Hair follicular keratinocyte (primary cell): ENCODE data around the gene KCTD5. TPM values are rescaled to one million over a fixed set of nuclear protein-coding genes. Genes with fewer than 3 reads are reported as not detected.

Experiments
- total RNA-seq: library from RNA; depleted of rRNA; stranded (reverse); fragments of >200 nt; gene quantifications from 2 replicates; pipeline ENCODE4 v1.2.3, GENCODE V29; 2015

The KCTD5 gene
- total RNA-seq = 36.6 and 37.4 TPM in 2 replicates

DNA sequence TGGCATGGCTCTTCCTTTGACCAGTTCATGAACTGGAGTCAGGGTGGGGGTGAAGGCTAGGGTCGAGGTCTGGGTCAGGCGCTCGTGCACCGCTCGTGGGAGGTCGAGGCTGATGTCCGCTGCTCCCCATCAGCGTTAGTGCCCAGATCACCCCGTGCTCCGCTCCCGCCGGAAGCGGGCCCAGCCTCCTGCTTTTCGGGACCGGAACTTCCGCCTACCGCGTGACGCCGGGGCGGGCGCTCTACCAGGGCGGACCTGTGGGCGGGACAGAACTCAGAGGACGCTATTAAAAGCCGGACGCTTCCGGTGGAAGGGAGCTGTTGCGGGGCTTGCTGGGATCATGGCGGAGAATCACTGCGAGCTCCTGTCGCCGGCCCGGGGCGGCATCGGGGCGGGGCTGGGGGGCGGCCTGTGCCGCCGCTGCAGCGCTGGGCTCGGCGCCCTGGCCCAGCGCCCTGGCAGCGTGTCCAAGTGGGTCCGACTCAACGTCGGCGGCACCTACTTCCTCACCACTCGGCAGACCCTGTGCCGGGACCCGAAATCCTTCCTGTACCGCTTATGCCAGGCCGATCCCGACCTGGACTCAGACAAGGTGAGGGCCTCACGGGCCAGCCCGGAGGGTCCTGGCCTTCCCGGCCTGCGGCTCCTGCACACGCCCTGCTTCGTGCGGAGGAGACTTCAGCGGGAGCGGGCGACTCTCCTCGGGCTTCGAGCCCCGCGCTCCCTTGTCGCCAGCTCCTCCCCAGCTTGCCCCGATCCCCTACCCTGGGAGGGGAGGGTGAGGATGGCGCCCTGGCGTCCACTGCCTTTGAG, at the start of gene KCTD5:
KCTD5 (plus strand) TSS at position 315 of the 813 bp plus-strand sequence; CDS start at position 341, 26 bp downstream.

GRCh38 chr16:2720064-2720457, 37.7 kb downstream of the KCTD5 start, which contains the start of gene PRSS27:
PRSS27 (minus strand) TSS chr16:2720224; CDS start chr16:2720160, 64 bp downstream.

DNA sequence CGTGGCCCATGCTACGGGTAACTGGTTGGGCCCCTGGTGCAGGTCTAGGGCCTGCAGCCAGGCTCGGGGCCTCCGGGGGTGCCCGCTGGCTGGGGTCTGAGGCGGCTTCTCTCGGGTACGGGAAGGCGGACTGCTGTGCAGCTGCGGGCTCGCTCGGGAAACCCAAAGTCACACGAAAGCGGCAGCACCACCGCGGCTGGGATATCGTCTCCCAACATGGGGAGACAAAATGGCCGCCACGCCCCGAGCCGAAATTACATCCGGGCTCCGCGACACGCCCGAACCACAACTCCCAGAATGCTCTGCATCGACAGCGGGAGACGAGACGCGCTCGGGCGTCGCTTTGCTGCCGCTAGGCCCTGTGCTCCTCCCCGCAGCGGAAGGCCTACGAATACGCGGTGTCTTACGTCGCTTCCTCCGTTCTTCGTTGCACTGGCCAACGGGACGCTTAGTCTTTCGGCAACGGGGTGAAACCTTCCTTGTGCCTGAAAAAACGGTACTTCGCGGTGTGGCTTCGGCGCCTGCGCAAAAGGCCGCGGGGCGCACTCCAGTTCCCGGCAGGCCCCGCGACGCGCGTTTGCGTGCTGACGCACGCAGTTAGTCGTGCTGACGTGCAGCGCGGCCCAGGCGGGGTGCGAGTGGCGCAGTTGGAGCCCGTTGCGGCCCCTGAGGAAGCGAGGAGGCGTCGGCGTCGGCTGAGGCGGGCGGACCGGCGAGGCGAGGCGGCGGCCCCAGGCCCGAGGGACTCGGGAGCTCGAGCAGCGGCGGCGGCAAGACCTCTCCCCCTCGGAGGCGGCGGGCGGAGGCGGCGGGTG, 69.9 kb downstream of the KCTD5 start, which contains the start of gene SRRM2:
SRRM2 (plus strand) TSS at position 604 of the 815 bp plus-strand sequence. CDS start 3,727 bp downstream, outside the sequence.

Other genes with a start within 250 kb of the KCTD5 start
- 5.6 and 14.3 TPM in 2 replicates for gene TEDC2, start 222.4 kb upstream of the KCTD5 start, total RNA-seq
- gene NTN3, start 211.2 kb upstream of the KCTD5 start, total RNA-seq = not detected in 2 replicates
- 4.1 and 4.9 TPM in 2 replicates for gene TBC1D24, start 207.4 kb upstream of the KCTD5 start, total RNA-seq
- 50.1 and 51.4 TPM in 2 replicates for gene ATP6V0C, start 168.6 kb upstream of the KCTD5 start, total RNA-seq
- gene AMDHD2, start 162.2 kb upstream of the KCTD5 start, total RNA-seq = 12.2 and 24.1 TPM in 2 replicates
- gene CEMP1, start 151.1 kb upstream of the KCTD5 start, total RNA-seq = not detected in 2 replicates
- 11.2 and 13.8 TPM in 2 replicates for gene PDPK1, start 144.5 kb upstream of the KCTD5 start, total RNA-seq
- gene PRSS27, start 37.7 kb downstream of the KCTD5 start, total RNA-seq = 0.31 and 0.76 TPM in 2 replicates
- 45.6 and 60.4 TPM in 2 replicates for gene SRRM2, start 70.1 kb downstream of the KCTD5 start, total RNA-seq
- 292 and 386 TPM in 2 replicates for gene ELOB, start 94.8 kb downstream of the KCTD5 start, total RNA-seq
- gene PRSS33, start 105.0 kb downstream of the KCTD5 start, total RNA-seq = not detected in 2 replicates
- gene PRSS41, start 115.9 kb downstream of the KCTD5 start, total RNA-seq = not detected in 2 replicates
- 0.80 and 3.8 TPM in 2 replicates for gene PRSS21, start 134.7 kb downstream of the KCTD5 start, total RNA-seq
- gene ZG16B, start 147.8 kb downstream of the KCTD5 start, total RNA-seq = 0.23 and 0.31 TPM in 2 replicates
- 0.34 and 2.8 TPM in 2 replicates for gene PRSS22, start 175.6 kb downstream of the KCTD5 start, total RNA-seq
- 50.9 and 55.1 TPM in 2 replicates for gene FLYWCH2, start 200.7 kb downstream of the KCTD5 start, total RNA-seq
- gene FLYWCH1, start 229.4 kb downstream of the KCTD5 start, total RNA-seq = 47.7 and 65.2 TPM in 2 replicates